Stimulated activated CD8-positive, alpha-beta memory T cell treated with anti-CD3 and anti-CD28 coated beads, Interleukin-2, amount 100 ng/mL, for 48 hours (primary cell): Measurements from ENCODE around the gene FTSJ1.

Experiments used
- DNase-seq, 2 donors: peaks; one replicate each; pipeline ENCODE4 v3.0.0-alpha.2; 2020; ENCODE audit warnings: low read depth in 2 of 2

Gene FTSJ1

GRCh38 chrX:48470110-48470832 is 5.7 kb upstream of the FTSJ1 start, which contains the start of gene SLC38A5:
SLC38A5 (minus strand) TSS chrX:48470260; CDS start chrX:48467924, 2,336 bp downstream.
- DNase-seq: no peak

GRCh38 chrX:48470833-48471118 is 5.2 kb upstream of the FTSJ1 start:
- no peak for DNase-seq

- no peak for DNase-seq
Measured at GRCh38 chrX:48471504-48471903, 4.5 kb upstream of the FTSJ1 start.

- DNase-seq: no peak
Measured at GRCh38 chrX:48472225-48472624, 3.8 kb upstream of the FTSJ1 start.

GRCh38 chrX:48472851-48473703 is 2.9 kb upstream of the FTSJ1 start:
- no peak for DNase-seq

GRCh38 chrX:48473704-48473990 is 2.4 kb upstream of the FTSJ1 start:
- no peak for DNase-seq

GRCh38 chrX:48474127-48474526 is 1.9 kb upstream of the FTSJ1 start:
- no peak for DNase-seq

- DNase-seq: no peak
Measured at GRCh38 chrX:48474581-48474980, 1.4 kb upstream of the FTSJ1 start.

- no peak for DNase-seq
Measured at GRCh38 chrX:48475296-48475695, 703 bp upstream of the FTSJ1 start.

GRCh38 chrX:48476919-48477318 is 920 bp downstream of the FTSJ1 start:
- no peak for DNase-seq

GRCh38 chrX:48477960-48478755 is 2.2 kb downstream of the FTSJ1 start:
- no peak for DNase-seq

- no peak for DNase-seq
Measured at GRCh38 chrX:48478806-48479205, 2.8 kb downstream of the FTSJ1 start.

GRCh38 chrX:48480142-48480541 is 4.1 kb downstream of the FTSJ1 start:
- no peak for DNase-seq

GRCh38 chrX:48480583-48480982 is 4.6 kb downstream of the FTSJ1 start:
- DNase-seq: no peak

GRCh38 chrX:48482526-48482925 is 6.5 kb downstream of the FTSJ1 start:
- DNase-seq: no peak

GRCh38 chrX:48487362-48487798 is 11.4 kb downstream of the FTSJ1 start:
- DNase-seq: no peak

- no peak for DNase-seq
Measured at GRCh38 chrX:48488034-48488433, 12.0 kb downstream of the FTSJ1 start.

GRCh38 chrX:48489296-48489695 is 13.3 kb downstream of the FTSJ1 start:
- no peak for DNase-seq

GRCh38 chrX:48489892-48490291 is 13.9 kb downstream of the FTSJ1 start:
- no peak for DNase-seq

- no peak for DNase-seq
Measured at GRCh38 chrX:48490661-48491060, 14.7 kb downstream of the FTSJ1 start.

- no peak for DNase-seq
Measured at GRCh38 chrX:48491809-48492208, 15.8 kb downstream of the FTSJ1 start.

- DNase-seq: no peak
Measured at GRCh38 chrX:48492293-48492910, 16.4 kb downstream of the FTSJ1 start.
